Liver (tissue), 9 donors: ENCODE data around the gene MEN1. TPM values are rescaled to one million over a fixed set of nuclear protein-coding genes. Genes with fewer than 3 reads are reported as not detected.

Experiments
- DNase-seq: peaks from one replicate; pipeline ENCODE4 v3.0.0-alpha.2; 2017; ENCODE audit warnings: low spot score
- H3K27ac ChIP-seq, 2 donors: one replicate each; pipeline ENCODE4 v1.7.0; 2013; ENCODE audit warnings: inconsistent platforms in 2 of 2, low read length in 2 of 2, control low read depth in 1 of 2, low read depth in 1 of 2, mild to moderate bottlenecking in 1 of 2
- H3K27me3 ChIP-seq, 4 donors: one replicate each; pipeline versions ENCODE4 v1.6.1 to v1.7.0; 2013; ENCODE audit warnings: low read length in 3 of 4, inconsistent platforms in 1 of 4, mild to moderate bottlenecking in 1 of 4, moderate library complexity in 1 of 4; ENCODE audit not compliant: control insufficient read depth in 4 of 4, insufficient read depth in 4 of 4
- H3K36me3 ChIP-seq, 4 donors: one replicate each; pipeline versions ENCODE4 v1.6.1 to v1.7.0; 2013; ENCODE audit warnings: low read length in 3 of 4, mild to moderate bottlenecking in 3 of 4, low read depth in 1 of 4, moderate library complexity in 1 of 4; ENCODE audit not compliant: control insufficient read depth in 4 of 4, insufficient read depth in 3 of 4
- H3K4me1 ChIP-seq, 4 donors: one replicate each; pipeline versions ENCODE4 v1.6.1 to v1.7.0; 2013; ENCODE audit warnings: low read length in 3 of 4, mild to moderate bottlenecking in 3 of 4, moderate library complexity in 1 of 4; ENCODE audit not compliant: control insufficient read depth in 4 of 4, insufficient read depth in 4 of 4
- H3K4me3 ChIP-seq, 3 donors: one replicate each; pipeline versions ENCODE4 v1.6.1 to v1.7.0; 2013; ENCODE audit warnings: low read length in 3 of 3, control low read depth in 1 of 3, low read depth in 1 of 3, mild to moderate bottlenecking in 1 of 3
- H3K9ac ChIP-seq, 2 donors: one replicate each; pipeline ENCODE4 v1.7.0; 2013; ENCODE audit warnings: low read length in 2 of 2, mild to moderate bottlenecking in 2 of 2, moderate library complexity in 2 of 2, control low read depth in 1 of 2, low read depth in 1 of 2
- H3K9me3 ChIP-seq, 4 donors: one replicate each; pipeline versions ENCODE4 v1.6.1 to v1.7.0; 2013; ENCODE audit warnings: low read length in 3 of 4; ENCODE audit not compliant: control insufficient read depth in 4 of 4
- ATF3 ChIP-seq: IDR thresholded peaks from 2 replicates; pipeline ENCODE4 v1.6.1; 2016; ENCODE audit warnings: antibody characterized with exemption
- CTCF ChIP-seq: fragments of 150-350 bp; IDR thresholded peaks from 2 replicates; pipeline ENCODE4 v1.5.1; 2017; ENCODE audit warnings: improper control_type of control experiment, low read depth, low read length; ENCODE audit not compliant: missing input control
- EGR1 ChIP-seq, 2 donors: IDR thresholded peaks; 2 replicates each; pipeline ENCODE4 v1.6.1; 2016 to 2018; ENCODE audit warnings: antibody characterized with exemption in 2 of 2, low read depth in 2 of 2
- FOXA1 ChIP-seq: IDR thresholded peaks from 2 replicates; pipeline ENCODE4 v1.6.1; 2016; ENCODE audit warnings: antibody characterized with exemption
- FOXA2 ChIP-seq: IDR thresholded peaks from 2 replicates; pipeline ENCODE4 v1.6.1; 2016; ENCODE audit warnings: antibody characterized with exemption
- GABPA ChIP-seq, 2 donors: IDR thresholded peaks in 1 of 2; conservative IDR thresholded peaks in 1 of 2; 2 replicates each; pipeline ENCODE4 v1.6.1; 2016; ENCODE audit warnings: antibody characterized with exemption in 2 of 2, mild to moderate bottlenecking in 1 of 2, moderate library complexity in 1 of 2
- HNF4A ChIP-seq, 2 donors: conservative IDR thresholded peaks; 2 replicates each; pipeline ENCODE4 v1.6.1; 2016; ENCODE audit warnings: antibody characterized with exemption in 2 of 2, mild to moderate bottlenecking in 2 of 2
- HNF4G ChIP-seq: IDR thresholded peaks from 2 replicates; pipeline ENCODE4 v1.6.1; 2016; ENCODE audit warnings: antibody characterized with exemption
- JUND ChIP-seq, 2 donors: IDR thresholded peaks; 2 replicates each; pipeline ENCODE4 v1.6.1; 2016; ENCODE audit warnings: antibody characterized with exemption in 2 of 2
- MAX ChIP-seq: IDR thresholded peaks from 2 replicates; pipeline ENCODE4 v1.6.1; 2016; ENCODE audit warnings: antibody characterized with exemption
- NR2F2 ChIP-seq: IDR thresholded peaks from 2 replicates; pipeline ENCODE4 v1.6.1; 2016; ENCODE audit warnings: antibody characterized with exemption
- RAD21 ChIP-seq, 2 donors: IDR thresholded peaks; 2 replicates each; pipeline ENCODE4 v1.6.1; 2016; ENCODE audit warnings: antibody characterized with exemption in 2 of 2, mild to moderate bottlenecking in 2 of 2
- REST ChIP-seq: IDR thresholded peaks from 2 replicates; pipeline ENCODE4 v1.6.1; 2016; ENCODE audit warnings: antibody characterized with exemption, mild to moderate bottlenecking
- RXRA ChIP-seq, 2 donors: IDR thresholded peaks; 2 replicates each; pipeline ENCODE4 v1.6.1; 2017 to 2018; ENCODE audit warnings: antibody characterized with exemption in 2 of 2, mild to moderate bottlenecking in 1 of 2
- SP1 ChIP-seq: IDR thresholded peaks from 2 replicates; pipeline ENCODE4 v1.6.1; 2018; ENCODE audit warnings: antibody characterized with exemption, mild to moderate bottlenecking
- TAF1 ChIP-seq: conservative IDR thresholded peaks from 2 replicates; pipeline ENCODE4 v1.6.1; 2016; ENCODE audit warnings: antibody characterized with exemption, mild to moderate bottlenecking
- YY1 ChIP-seq: IDR thresholded peaks from 2 replicates; pipeline ENCODE4 v1.6.1; 2016; ENCODE audit warnings: antibody characterized with exemption, mild to moderate bottlenecking
- ZBTB33 ChIP-seq: IDR thresholded peaks from 2 replicates; pipeline ENCODE4 v1.6.1; 2016; ENCODE audit warnings: antibody characterized with exemption
- WGBS: extraction: QIAGEN DNeasy Blood & Tissue Kit; methylation state at CpG from one replicate; pipeline ENCODE4 v1.1.7; 2013; 5-methylcytosine and 5-hydroxymethylcytosine counted together
- polyA plus RNA-seq, 2 donors: library from polyadenylated mRNA; stranded (reverse) in 1 of 2; unstranded in 1 of 2; fragments of 200-250 nt in 1 of 2; fragments of >200 nt in 1 of 2; fragmentation: Nextera tagmentation in 1 of 2; extraction: Ambion mirVana in 1 of 2; gene quantifications; one replicate each; pipeline versions ENCODE4 v1.2.1 to v1.2.3, GENCODE V29; 2013 to 2015
- total RNA-seq, 2 donors: library from RNA; depleted of rRNA; stranded (reverse); fragments of >200 nt; gene quantifications; one replicate each; pipeline ENCODE4 v1.2.3, GENCODE V29; 2014
- donor health status: healthy.
- donor health status: healthy.
- donor health status: healthy.
- donor health status: healthy.
- donor health status: healthy.

The MEN1 gene
- total and polyA plus RNA-seq, 4 donors = 9.0 to 15.1 (median 13.4) TPM

- no peaks in the 10 kb centered on the region for H3K27me3 ChIP-seq
- no peak overlapping the region for H3K4me3 ChIP-seq
- DNase-seq = no peak
- no peaks in the 10 kb centered on the region for H3K9me3 ChIP-seq
- no peaks in the 10 kb centered on the region for H3K4me1 ChIP-seq
- WGBS = 84% methylated on average over 13 of the region's 13 CpGs
- TF ChIP-seq REST (no peak), EGR1 (IDR thresholded peaks at IDR 0.05; ENCODE audit: low read depth in 2 of 2) (no peak), YY1 (no peak), GABPA (IDR thresholded peaks at IDR 0.05 in 1 of 2, conservative IDR thresholded peaks at IDR 0.05 in 1 of 2) (no peak), RXRA (IDR thresholded peaks at IDR 0.05) (no peak), HNF4A (conservative IDR thresholded peaks at IDR 0.05) (no peak), SP1 (no peak), FOXA1 (no peak)
- H3K27ac ChIP-seq = no peak overlapping the region
- H3K36me3 ChIP-seq = no peaks in the 10 kb centered on the region
- no peak overlapping the region for H3K9ac ChIP-seq
Measured at GRCh38 chr11:64755681-64756361, 54.5 kb downstream of the MEN1 start.

GRCh38 chr11:64754919-64755662, 55.3 kb downstream of the MEN1 start:
- no peak for DNase-seq
- H3K9me3 ChIP-seq = no peaks in the 10 kb centered on the region
- no peaks in the 10 kb centered on the region for H3K4me1 ChIP-seq
- no peaks in the 10 kb centered on the region for H3K27me3 ChIP-seq
- TF ChIP-seq ZBTB33 (no peak), REST (no peak), FOXA2 (no peak), HNF4A (conservative IDR thresholded peaks at IDR 0.05) (no peak), GABPA (IDR thresholded peaks at IDR 0.05 in 1 of 2, conservative IDR thresholded peaks at IDR 0.05 in 1 of 2) (no peak), JUND (IDR thresholded peaks at IDR 0.05) (no peak), SP1 (no peak), RXRA (IDR thresholded peaks at IDR 0.05) (no peak), RAD21 (IDR thresholded peaks at IDR 0.05) (no peak), ATF3 (no peak), TAF1 (no peak), FOXA1 (no peak), CTCF (no peak), NR2F2 (no peak), EGR1 (IDR thresholded peaks at IDR 0.05; ENCODE audit: low read depth in 2 of 2) (no peak), MAX (no peak), HNF4G (no peak), YY1 (no peak)
- H3K36me3 ChIP-seq = no peaks in the 10 kb centered on the region
- H3K9ac ChIP-seq = no peak overlapping the region
- H3K4me3 ChIP-seq = no peak overlapping the region
- no peak overlapping the region for H3K27ac ChIP-seq
- WGBS = 96% methylated on average over 21 of the region's 21 CpGs
